Spleen (tissue), 11 donors: Measurements from ENCODE around the gene POLR3B. TPM values are rescaled to one million over a fixed set of nuclear protein-coding genes. Genes with fewer than 3 reads are reported as not detected.

Experiments
- DNase-seq: peaks from one replicate; pipeline ENCODE4 v3.0.0-alpha.2; 2020
- H3K27ac ChIP-seq, 8 donors: fragments of 200-600 bp; sonication (generic) in 7 of 8; 1 replicate in 4 of 8; 2 replicates in 4 of 8; pipeline versions ENCODE4 v1.5.0 to v1.8.0; 2016 to 2021; ENCODE audit warnings: inconsistent platforms in 4 of 8, mild to moderate bottlenecking in 4 of 8, moderate library complexity in 1 of 8
- H3K27me3 ChIP-seq, 7 donors: fragments of 200-600 bp; sonication (generic) in 6 of 7; replicated peaks in 1 of 7; 1 replicate in 4 of 7; 2 replicates in 3 of 7; pipeline versions ENCODE4 v1.5.0 to v1.8.0; 2016 to 2021; ENCODE audit warnings: inconsistent platforms in 3 of 7, mild to moderate bottlenecking in 1 of 7
- H3K36me3 ChIP-seq, 6 donors: fragments of 200-600 bp; sonication (generic) in 5 of 6; 1 replicate in 4 of 6; 2 replicates in 2 of 6; pipeline versions ENCODE4 v1.5.0 to v1.8.0; 2016 to 2021; ENCODE audit warnings: inconsistent platforms in 2 of 6
- H3K4me1 ChIP-seq, 6 donors: fragments of 200-600 bp; sonication (generic) in 5 of 6; 1 replicate in 3 of 6; 2 replicates in 3 of 6; pipeline versions ENCODE4 v1.5.0 to v1.8.0; 2016 to 2021; ENCODE audit warnings: inconsistent platforms in 3 of 6
- H3K4me3 ChIP-seq, 8 donors: fragments of 200-600 bp; sonication (generic) in 7 of 8; 1 replicate in 4 of 8; 2 replicates in 4 of 8; pipeline versions ENCODE4 v1.5.0 to v1.8.0; 2016 to 2021; ENCODE audit warnings: inconsistent platforms in 4 of 8, mild to moderate bottlenecking in 4 of 8, moderate library complexity in 2 of 8
- H3K9me3 ChIP-seq, 8 donors: fragments of 200-600 bp; sonication (generic) in 7 of 8; 1 replicate in 4 of 8; 2 replicates in 4 of 8; pipeline versions ENCODE4 v1.5.0 to v1.8.0; 2016 to 2021; ENCODE audit warnings: inconsistent platforms in 4 of 8
- POLR2A ChIP-seq, 3 donors: fragments of 450-650 bp; IDR thresholded peaks; one replicate each; pipeline ENCODE4 v1.5.1; 2017; ENCODE audit warnings: antibody characterized with exemption in 3 of 3, mild to moderate bottlenecking in 1 of 3
- POLR2AphosphoS5 ChIP-seq, 3 donors: sonication (generic); formaldehyde crosslinking; IDR thresholded peaks; one replicate each; pipeline ENCODE4 v1.5.1; 2017; ENCODE audit warnings: antibody characterized with exemption in 3 of 3
- WGBS, 5 donors: extraction: QIAGEN DNeasy Blood & Tissue Kit in 3 of 5; methylation state at CpG; one replicate each; pipeline versions ENCODE4 v1.1.5 to v1.1.7; 2013 to 2018; 5-methylcytosine and 5-hydroxymethylcytosine counted together
- intact Hi-C: fragments of 100-400 bp; cut with DNase I; formaldehyde crosslinking; loops from one replicate; pipeline ENCODE4 v1.15.0; 2023; ENCODE audit warnings: low total_unique reads
- polyA plus RNA-seq, 3 donors: library from polyadenylated mRNA; stranded (reverse); fragments of 200-250 nt; gene quantifications; one replicate each; pipeline ENCODE4 v1.2.1, GENCODE V29; 2013
- total RNA-seq, 7 donors: library from RNA; depleted of rRNA in 3 of 7; stranded (reverse); fragments of >200 nt in 3 of 7; fragmentation: NEBNext Ultra II Directional in 4 of 7; extraction: Animal tissue kit (Norgen Biotek cat#: 25700) in 4 of 7; gene quantifications; one replicate each; pipeline versions ENCODE4 v1.1.0 to v1.2.1, GENCODE V29; 2016 to 2021
- TF ChIP-seq, protein P1 (sequence below), 11 experiments: fragments of 200-600 bp in 7 of 11; fragments of 450-650 bp in 4 of 11; sonication (generic) in 4 of 11; IDR thresholded peaks in 8 of 11; conservative IDR thresholded peaks in 3 of 11; 1 replicate in 7 of 11; 2 replicates in 4 of 11; pipeline versions ENCODE4 v1.4.0 to v1.8.0; 2016 to 2021; ENCODE audit warnings: antibody characterized with exemption in 11 of 11, inconsistent platforms in 4 of 11, mild to moderate bottlenecking in 1 of 11
- donor health status: healthy with polysubstance abuse.
- donor health status: DM: no; HTN: no; CAD: no; lungs with moderate emphysema.
- donor health status: DM: no; HTN: no; CAD: no.
- donor health status: Bipolar disorder and iron deficiency.
- donor health status: healthy.
- donor health status: DM: no; HTN: no; CAD: no.
- donor health status: DM: yes; HTN: yes; CAD: no.

Gene POLR3B
- total and polyA plus RNA-seq, 10 donors = 1.9 to 10.0 (median 5.6) TPM

DNA sequence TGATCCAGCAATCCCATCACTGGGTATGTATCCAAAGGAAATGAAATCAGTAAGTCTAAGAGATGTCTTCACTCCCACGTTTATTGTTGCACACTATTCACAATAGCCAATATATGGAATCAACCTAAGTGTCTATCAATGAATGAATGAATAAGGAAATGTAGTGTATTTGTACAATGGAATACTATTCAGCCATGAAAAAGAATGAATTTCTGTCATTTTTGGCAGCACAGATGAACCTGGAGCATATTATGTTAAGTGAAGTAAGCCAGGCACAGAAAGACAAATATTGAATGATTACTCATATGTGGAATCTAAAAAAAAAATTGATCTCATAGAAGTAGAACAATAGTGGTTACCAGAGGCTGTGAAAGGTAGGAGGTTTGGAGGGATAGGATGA lies 194.7 kb downstream of the POLR3B start:
- 58 to 90% (median 83%) methylated on average over 1 of the region's 1 CpG for WGBS, 5 donors
- TF ChIP-seq POLR2A (IDR thresholded peaks at IDR 0.05) = no peak
- TF ChIP-seq POLR2AphosphoS5 (IDR thresholded peaks at IDR 0.05) = no peak
- TF ChIP-seq, protein P1, sequence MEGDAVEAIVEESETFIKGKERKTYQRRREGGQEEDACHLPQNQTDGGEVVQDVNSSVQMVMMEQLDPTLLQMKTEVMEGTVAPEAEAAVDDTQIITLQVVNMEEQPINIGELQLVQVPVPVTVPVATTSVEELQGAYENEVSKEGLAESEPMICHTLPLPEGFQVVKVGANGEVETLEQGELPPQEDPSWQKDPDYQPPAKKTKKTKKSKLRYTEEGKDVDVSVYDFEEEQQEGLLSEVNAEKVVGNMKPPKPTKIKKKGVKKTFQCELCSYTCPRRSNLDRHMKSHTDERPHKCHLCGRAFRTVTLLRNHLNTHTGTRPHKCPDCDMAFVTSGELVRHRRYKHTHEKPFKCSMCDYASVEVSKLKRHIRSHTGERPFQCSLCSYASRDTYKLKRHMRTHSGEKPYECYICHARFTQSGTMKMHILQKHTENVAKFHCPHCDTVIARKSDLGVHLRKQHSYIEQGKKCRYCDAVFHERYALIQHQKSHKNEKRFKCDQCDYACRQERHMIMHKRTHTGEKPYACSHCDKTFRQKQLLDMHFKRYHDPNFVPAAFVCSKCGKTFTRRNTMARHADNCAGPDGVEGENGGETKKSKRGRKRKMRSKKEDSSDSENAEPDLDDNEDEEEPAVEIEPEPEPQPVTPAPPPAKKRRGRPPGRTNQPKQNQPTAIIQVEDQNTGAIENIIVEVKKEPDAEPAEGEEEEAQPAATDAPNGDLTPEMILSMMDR (IDR thresholded peaks at IDR 0.05 in 8 of 11, conservative IDR thresholded peaks at IDR 0.05 in 3 of 11) = no peak
- intact Hi-C loops = no loop called here
- Histone ChIP-seq H3K36me3 (no peaks in the 10 kb centered on the region), H3K27ac (no peak overlapping the region), H3K27me3 (peaks cover 0 to 16% (median 0%) of the 10 kb centered on the region in 7 donors), H3K4me1 (no peaks in the 10 kb centered on the region), H3K4me3 (no peak overlapping the region), H3K9me3 (peaks cover 0 to 31% (median 21%) of the 10 kb centered on the region in 8 donors)
- DNase-seq = no peak

Other genes with a start within 250 kb of the POLR3B start
- 1 to 10 TPM in 6 of 7 donors, under 1 TPM in 1; 0.93 to 3.3 (median 1.5) TPM for gene NUAK1, start 218.8 kb upstream of the POLR3B start, total RNA-seq
- gene NUAK1, start 218.8 kb upstream of the POLR3B start, polyA plus RNA-seq = under 1 TPM; 0.20 to 0.67 (median 0.59) TPM
- gene CKAP4, start 109.7 kb upstream of the POLR3B start, total RNA-seq = 10 to 100 TPM; 21.6 to 63.0 (median 39.7) TPM
- 1 to 10 TPM; 4.5 to 8.9 (median 5.3) TPM for gene CKAP4, start 109.7 kb upstream of the POLR3B start, polyA plus RNA-seq
- 10 to 100 TPM; 39.3 to 88.3 (median 52.1) TPM for gene TCP11L2, start 55.0 kb upstream of the POLR3B start, total RNA-seq
- 1 to 10 TPM; 1.2 to 4.7 (median 2.6) TPM for gene TCP11L2, start 55.0 kb upstream of the POLR3B start, polyA plus RNA-seq
- not detected for gene RFX4, start 225.3 kb downstream of the POLR3B start, total RNA-seq
- not detected for gene RFX4, start 225.3 kb downstream of the POLR3B start, polyA plus RNA-seq